Activated CD8-positive, alpha-beta T cell treated with anti-CD3 and anti-CD28 coated beads, Interleukin-2, amount 10 ng/mL, durations not matched to agents 7 days and 5 days (primary cell): ENCODE data around the gene RAP1GDS1. TPM values are rescaled to one million over a fixed set of nuclear protein-coding genes. Genes with fewer than 3 reads are reported as not detected.
A peak's percentile ranks its signal among the peaks of the same experiment; 100 is the strongest.

Experiments
- ATAC-seq: fragments of 150-1000 bp; cut with Tn5 transposase; one replicate; pipeline ENCODE4 v1.10.0; 2021; ENCODE audit warnings: moderate library complexity
- CTCF ChIA-PET: fragments of 350-600 bp; sonication (Branson Sonifier 250); formaldehyde crosslinking; loops from one replicate; lab custom pipeline; 2021; ENCODE audit warnings: antibody characterized with exemption; lab: Charles Lee
- POLR2A ChIA-PET: fragments of 350-600 bp; sonication (Branson Sonifier 250); formaldehyde crosslinking; loops from one replicate; lab custom pipeline; 2021; ENCODE audit warnings: antibody characterized with exemption; lab: Charles Lee
- DNase-seq: peaks from one replicate; pipeline ENCODE4 v3.0.0-alpha.2; 2020
- H3K27ac Mint-ChIP-seq: one replicate; pipeline ENCODE4 v1.8.0; 2021; ENCODE audit warnings: mild to moderate bottlenecking, mixed read lengths
- H3K27me3 Mint-ChIP-seq: one replicate; pipeline ENCODE4 v1.8.0; 2021; ENCODE audit warnings: low read depth, mixed read lengths
- H3K36me3 Mint-ChIP-seq: one replicate; pipeline ENCODE4 v1.8.0; 2021; ENCODE audit warnings: low read depth, mixed read lengths
- H3K4me1 Mint-ChIP-seq: one replicate; pipeline ENCODE4 v1.8.0; 2021; ENCODE audit warnings: low read depth, mixed read lengths
- H3K4me3 Mint-ChIP-seq: one replicate; pipeline ENCODE4 v1.8.0; 2021; ENCODE audit warnings: mild to moderate bottlenecking, mixed read lengths
- H3K9me3 Mint-ChIP-seq: one replicate; pipeline ENCODE4 v1.8.0; 2022; ENCODE audit warnings: mixed read lengths; ENCODE audit not compliant: insufficient read depth
- total RNA-seq, 2 experiments: library from RNA; stranded (reverse); gene quantifications; one replicate each; pipeline ENCODE4 v1.2.3, GENCODE V29; 2021

Gene RAP1GDS1
- total RNA-seq, 2 experiments from 2014 or later, result 64.4 to 65.5 TPM

- CTCF ChIA-PET, result interaction anchor here (1.2 to 1.5 kb wide), 3 partner anchors 19 to 766 kb away, joined by 4 read pairs; no protein-coding TSS in a partner anchor
Observed at GRCh38 chr4:98289375-98289774, 28.2 kb downstream of the RAP1GDS1 start.

DNA sequence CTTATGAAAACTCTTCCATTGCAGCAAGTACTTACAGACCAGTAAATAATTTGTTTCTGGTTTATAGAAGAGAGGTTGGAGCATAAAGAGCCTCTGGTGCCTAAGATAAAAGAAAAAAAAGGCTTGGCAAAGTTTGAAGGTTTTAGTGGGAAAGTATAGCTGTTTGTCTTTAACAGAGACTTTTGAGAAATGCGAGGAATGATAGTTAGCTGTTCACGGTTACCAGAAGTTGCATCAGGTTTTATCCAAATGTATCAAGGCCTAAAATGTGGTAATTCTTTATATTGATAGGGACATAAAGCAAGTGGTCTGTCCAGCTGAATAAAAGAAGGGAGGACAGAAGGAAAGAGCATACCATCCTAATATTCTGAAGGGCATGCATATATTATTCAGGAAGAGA lies 29.3 kb downstream of the RAP1GDS1 start:
- Mint-ChIP-seq H3K36me3 (peaks cover 21% of the 10 kb centered on the region), H3K27ac (no peak overlapping the region), H3K9me3 (no peaks in the 10 kb centered on the region), H3K27me3 (no peaks in the 10 kb centered on the region), H3K4me1 (peaks cover 24% of the 10 kb centered on the region), H3K4me3 (no peak overlapping the region)
- no peak for DNase-seq
- ChIA-PET CTCF (interaction anchor here (0.8 to 1.5 kb wide), 4 partner anchors 21 to 765 kb away, joined by 3 to 4 read pairs (median 4); partner anchors contain the start of gene RAP1GDS1), POLR2A (no interaction called here)
- no peak for ATAC-seq

More at GRCh38 chr4:98289375-98289774, 28.2 kb downstream of the RAP1GDS1 start:
- POLR2A ChIA-PET, result no interaction called here
- DNase-seq (no peak), ATAC-seq (no peak)
- Mint-ChIP-seq H3K9me3 (no peaks in the 10 kb centered on the region), H3K36me3 (peaks cover 18% of the 10 kb centered on the region), H3K27ac (no peak overlapping the region), H3K4me1 (peaks cover 28% of the 10 kb centered on the region), H3K4me3 (peak overlapping the region; percentile 13), H3K27me3 (no peaks in the 10 kb centered on the region)

GRCh38 chr4:98293104-98293887 lies 32.1 kb downstream of the RAP1GDS1 start:
- H3K36me3 Mint-ChIP-seq, result peaks cover 34% of the 10 kb centered on the region
- no peaks in the 10 kb centered on the region for H3K27me3 Mint-ChIP-seq
- ChIA-PET CTCF (interaction anchor here (1.2 kb wide), 1 partner anchor 150 kb away, joined by 3 read pairs; the partner anchor contains the start of gene STPG2), POLR2A (interaction anchor here (1.1 kb wide), 1 partner anchor 32 kb away, joined by 7 read pairs; the partner anchor contains the start of gene RAP1GDS1)
- H3K4me3 Mint-ChIP-seq, result no peak overlapping the region
- no peak for DNase-seq
- H3K9me3 Mint-ChIP-seq, result no peaks in the 10 kb centered on the region
- no peak for ATAC-seq
- peaks cover 28% of the 10 kb centered on the region for H3K4me1 Mint-ChIP-seq
- no peak overlapping the region for H3K27ac Mint-ChIP-seq

- DNase-seq (no peak), ATAC-seq (no peak)
- Mint-ChIP-seq H3K4me3 (no peak overlapping the region), H3K27me3 (no peaks in the 10 kb centered on the region), H3K27ac (no peak overlapping the region), H3K9me3 (peaks cover 17% of the 10 kb centered on the region), H3K36me3 (peaks cover 55% of the 10 kb centered on the region), H3K4me1 (peaks cover 13% of the 10 kb centered on the region)
- POLR2A ChIA-PET, result interaction anchor here (1.6 kb wide), 1 partner anchor 36 kb away, joined by 4 read pairs; no protein-coding TSS in a partner anchor
- CTCF ChIA-PET, result interaction anchor here (0.8 to 1.0 kb wide), 2 partner anchors 14 to 170 kb away, joined by 3 read pairs; no protein-coding TSS in a partner anchor
Observed at GRCh38 chr4:98298022-98298421, 36.8 kb downstream of the RAP1GDS1 start.

DNA sequence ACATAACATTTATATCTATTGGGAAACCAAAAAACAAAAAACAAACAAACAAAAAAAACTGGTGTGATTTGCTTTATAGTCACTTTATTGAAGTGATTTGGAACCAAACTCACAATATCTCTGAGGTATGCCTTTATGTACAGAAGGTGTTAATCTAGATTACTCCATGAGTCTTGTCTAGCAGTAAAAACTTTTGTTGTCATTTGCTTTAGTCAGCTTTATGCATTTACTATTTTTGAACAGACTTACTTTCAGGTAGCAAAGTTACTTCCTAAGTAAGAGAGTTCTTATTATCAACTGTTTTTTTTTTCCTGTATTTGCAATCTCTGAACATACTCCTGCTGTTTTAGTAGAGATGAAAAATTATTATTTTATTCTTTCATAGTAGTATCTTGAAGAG lies 39.5 kb downstream of the RAP1GDS1 start:
- H3K36me3 Mint-ChIP-seq, result peaks cover 54% of the 10 kb centered on the region
- H3K27me3 Mint-ChIP-seq, result no peaks in the 10 kb centered on the region
- ChIA-PET CTCF (no interaction called here), POLR2A (no interaction called here)
- DNase-seq, result no peak
- H3K4me3 Mint-ChIP-seq, result no peak overlapping the region
- ATAC-seq, result no peak
- peaks cover 22% of the 10 kb centered on the region for H3K9me3 Mint-ChIP-seq
- peaks cover 13% of the 10 kb centered on the region for H3K4me1 Mint-ChIP-seq
- H3K27ac Mint-ChIP-seq, result no peak overlapping the region

DNA sequence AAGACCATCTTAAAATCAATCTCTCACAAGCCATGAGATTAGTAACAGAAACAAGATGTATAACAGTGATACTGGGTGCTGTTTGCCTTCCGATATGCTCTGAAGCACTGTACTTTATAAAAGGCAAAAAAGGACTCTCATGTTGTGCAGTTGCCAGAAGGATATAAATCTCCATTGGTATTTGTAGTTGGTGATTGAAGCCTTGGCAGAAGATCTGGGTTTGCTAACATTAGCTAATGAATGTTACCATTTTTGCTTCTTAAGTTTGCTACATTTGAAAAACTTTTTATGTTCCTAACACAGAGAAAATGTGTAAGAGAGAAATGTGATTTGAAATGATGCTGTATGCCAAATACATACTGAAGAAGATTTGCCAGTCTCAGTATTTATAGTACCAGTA lies 44.4 kb downstream of the RAP1GDS1 start:
- Mint-ChIP-seq H3K27me3 (no peaks in the 10 kb centered on the region), H3K36me3 (peaks cover 28% of the 10 kb centered on the region), H3K4me1 (peaks cover 3% of the 10 kb centered on the region), H3K9me3 (peaks cover 19% of the 10 kb centered on the region), H3K4me3 (no peak overlapping the region), H3K27ac (no peak overlapping the region)
- DNase-seq, result no peak
- no peak for ATAC-seq
- POLR2A ChIA-PET, result no interaction called here
- CTCF ChIA-PET, result no interaction called here

DNA sequence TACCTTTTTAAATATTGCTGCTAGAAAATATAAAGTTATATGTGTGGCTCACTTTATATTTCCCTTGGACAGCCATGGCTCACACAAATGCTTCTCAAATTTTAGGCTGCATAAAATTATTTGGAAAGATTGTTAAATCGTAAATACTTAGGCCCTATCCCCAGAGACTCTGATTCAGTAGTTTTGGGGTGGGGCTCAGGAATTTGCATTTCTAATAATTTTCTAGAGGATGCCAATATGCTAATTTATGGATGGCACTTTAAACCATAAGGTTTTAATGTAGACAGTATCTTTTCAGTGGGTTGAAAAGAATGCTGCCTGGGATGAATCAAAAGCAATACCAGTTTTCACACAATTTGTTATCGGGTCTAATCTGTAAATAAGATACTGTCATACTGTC lies 49.7 kb downstream of the RAP1GDS1 start:
- H3K4me1 Mint-ChIP-seq, result no peaks in the 10 kb centered on the region
- H3K27me3 Mint-ChIP-seq, result no peaks in the 10 kb centered on the region
- POLR2A ChIA-PET, result no interaction called here
- DNase-seq (no peak), ATAC-seq (no peak)
- CTCF ChIA-PET, result no interaction called here
- no peak overlapping the region for H3K4me3 Mint-ChIP-seq
- H3K36me3 Mint-ChIP-seq, result peaks cover 7% of the 10 kb centered on the region
- H3K9me3 Mint-ChIP-seq, result no peaks in the 10 kb centered on the region
- no peak overlapping the region for H3K27ac Mint-ChIP-seq

GRCh38 chr4:98311656-98312055 lies 50.5 kb downstream of the RAP1GDS1 start:
- no peaks in the 10 kb centered on the region for H3K27me3 Mint-ChIP-seq
- POLR2A ChIA-PET, result no interaction called here
- no peaks in the 10 kb centered on the region for H3K9me3 Mint-ChIP-seq
- H3K4me1 Mint-ChIP-seq, result no peaks in the 10 kb centered on the region
- H3K27ac Mint-ChIP-seq, result no peak overlapping the region
- DNase-seq, result no peak
- ATAC-seq, result no peak
- no peak overlapping the region for H3K4me3 Mint-ChIP-seq
- CTCF ChIA-PET, result interaction anchor here (1.5 kb wide), 1 partner anchor 14 kb away, joined by 3 read pairs; no protein-coding TSS in a partner anchor
- peaks cover 6% of the 10 kb centered on the region for H3K36me3 Mint-ChIP-seq

- CTCF ChIA-PET, result interaction anchor here (0.6 kb wide), 1 partner anchor 109 kb away, joined by 3 read pairs; no protein-coding TSS in a partner anchor
- Mint-ChIP-seq H3K27me3 (no peaks in the 10 kb centered on the region), H3K4me3 (no peak overlapping the region), H3K36me3 (peaks cover 20% of the 10 kb centered on the region), H3K27ac (no peak overlapping the region), H3K4me1 (no peaks in the 10 kb centered on the region), H3K9me3 (peaks cover 15% of the 10 kb centered on the region)
- ATAC-seq, result no peak
- no peak for DNase-seq
- POLR2A ChIA-PET, result no interaction called here
Observed at GRCh38 chr4:98314791-98315565, 53.8 kb downstream of the RAP1GDS1 start.

DNA sequence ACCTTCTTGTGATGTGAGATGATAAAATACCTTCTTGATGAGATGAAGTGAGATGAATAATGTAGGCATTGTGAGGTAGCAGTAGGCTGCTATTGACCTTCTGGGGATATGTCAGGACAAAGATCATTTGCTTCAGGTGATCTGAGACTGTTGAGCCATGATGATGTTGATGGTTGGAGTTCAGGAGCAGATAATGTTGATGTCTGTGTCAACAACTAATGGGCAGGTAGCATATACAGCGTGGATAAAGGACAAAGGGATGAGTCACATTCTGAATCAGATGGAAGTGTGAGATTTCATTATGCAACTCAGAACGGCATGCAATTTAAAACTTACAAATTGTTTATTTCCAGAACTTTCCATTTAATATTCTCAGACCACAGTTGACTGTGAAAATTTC lies 57.3 kb downstream of the RAP1GDS1 start:
- H3K27ac Mint-ChIP-seq, result no peak overlapping the region
- H3K27me3 Mint-ChIP-seq, result no peaks in the 10 kb centered on the region
- no peaks in the 10 kb centered on the region for H3K4me1 Mint-ChIP-seq
- DNase-seq, result no peak
- ChIA-PET CTCF (no interaction called here), POLR2A (no interaction called here)
- H3K36me3 Mint-ChIP-seq, result peaks cover 19% of the 10 kb centered on the region
- ATAC-seq, result no peak
- no peak overlapping the region for H3K4me3 Mint-ChIP-seq
- peaks cover 18% of the 10 kb centered on the region for H3K9me3 Mint-ChIP-seq

- Mint-ChIP-seq H3K27ac (no peak overlapping the region), H3K27me3 (no peaks in the 10 kb centered on the region), H3K36me3 (peaks cover 18% of the 10 kb centered on the region), H3K9me3 (peaks cover 18% of the 10 kb centered on the region), H3K4me3 (no peak overlapping the region), H3K4me1 (no peaks in the 10 kb centered on the region)
- ATAC-seq, result no peak
- no peak for DNase-seq
- ChIA-PET CTCF (no interaction called here), POLR2A (no interaction called here)
Observed at GRCh38 chr4:98319021-98319420, 57.8 kb downstream of the RAP1GDS1 start.
